Measurements from ENCODE around the gene TNRC6B.

DNA sequence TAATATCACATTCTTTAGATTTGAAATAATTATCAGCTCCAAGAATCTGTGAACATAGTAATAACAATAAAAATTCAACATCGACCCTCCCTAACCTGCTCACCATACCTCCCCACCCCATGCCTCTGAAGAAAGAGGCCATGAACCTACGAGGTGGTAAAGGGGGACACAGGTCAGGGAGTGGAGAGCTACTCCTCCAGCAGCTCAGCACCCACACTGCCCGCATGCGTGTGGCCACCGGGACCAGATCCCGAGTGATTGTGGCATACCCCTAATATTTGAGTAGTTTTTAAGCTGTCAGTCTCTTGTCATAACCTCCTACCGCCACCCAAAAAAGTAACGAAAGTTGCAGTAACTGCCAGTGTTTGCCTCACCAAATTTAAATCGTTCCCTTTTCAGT, 151.7 kb downstream of the TNRC6B start:
- TF ChIP-seq, protein P1, sequence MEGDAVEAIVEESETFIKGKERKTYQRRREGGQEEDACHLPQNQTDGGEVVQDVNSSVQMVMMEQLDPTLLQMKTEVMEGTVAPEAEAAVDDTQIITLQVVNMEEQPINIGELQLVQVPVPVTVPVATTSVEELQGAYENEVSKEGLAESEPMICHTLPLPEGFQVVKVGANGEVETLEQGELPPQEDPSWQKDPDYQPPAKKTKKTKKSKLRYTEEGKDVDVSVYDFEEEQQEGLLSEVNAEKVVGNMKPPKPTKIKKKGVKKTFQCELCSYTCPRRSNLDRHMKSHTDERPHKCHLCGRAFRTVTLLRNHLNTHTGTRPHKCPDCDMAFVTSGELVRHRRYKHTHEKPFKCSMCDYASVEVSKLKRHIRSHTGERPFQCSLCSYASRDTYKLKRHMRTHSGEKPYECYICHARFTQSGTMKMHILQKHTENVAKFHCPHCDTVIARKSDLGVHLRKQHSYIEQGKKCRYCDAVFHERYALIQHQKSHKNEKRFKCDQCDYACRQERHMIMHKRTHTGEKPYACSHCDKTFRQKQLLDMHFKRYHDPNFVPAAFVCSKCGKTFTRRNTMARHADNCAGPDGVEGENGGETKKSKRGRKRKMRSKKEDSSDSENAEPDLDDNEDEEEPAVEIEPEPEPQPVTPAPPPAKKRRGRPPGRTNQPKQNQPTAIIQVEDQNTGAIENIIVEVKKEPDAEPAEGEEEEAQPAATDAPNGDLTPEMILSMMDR (IDR thresholded peaks at IDR 0.05), result no peak
- no peak for TF ChIP-seq EZH2phosphoT487 (IDR thresholded peaks at IDR 0.05)

Measured in neural progenitor cell (in vitro differentiated cells).